KOPT-K1 (cell line): Measurements from ENCODE around the gene SIX4.
A peak's percentile ranks its signal among the peaks of the same experiment; 100 is the strongest.

Source experiments
- H3K27ac ChIP-seq: fragments of 200-600 bp; sonication (generic); 2 replicates; pipeline ENCODE4 v1.5.1; 2016; ENCODE audit warnings: antibody characterized with exemption, mild to moderate bottlenecking, low read depth, low read length; ENCODE audit not compliant: poor library complexity, severe bottlenecking
- H3K36me3 ChIP-seq: fragments of 200-600 bp; sonication (generic); 2 replicates; pipeline ENCODE4 v1.5.1; 2017; ENCODE audit warnings: antibody characterized with exemption, mild to moderate bottlenecking, low read length, moderate library complexity; ENCODE audit not compliant: insufficient read depth
- H3K9me3 ChIP-seq: fragments of 200-600 bp; sonication (generic); 2 replicates; pipeline ENCODE4 v1.5.1; 2017; ENCODE audit warnings: antibody characterized with exemption, low read length, mild to moderate bottlenecking; ENCODE audit not compliant: insufficient read depth, poor library complexity, severe bottlenecking

Gene SIX4

GRCh38 chr14:60723907-60724618, at the start of gene SIX4:
SIX4 (minus strand) TSS chr14:60724351; CDS start chr14:60724074, 277 bp downstream.
- Histone ChIP-seq H3K27ac (no peak within 1 kb of the TSS), H3K9me3 (peaks cover 21% of the 10 kb centered on the region), H3K36me3 (no peaks in the 10 kb centered on the region)

GRCh38 chr14:60773558-60773957, 49.4 kb upstream of the SIX4 start:
- no peaks in the 10 kb centered on the region for H3K9me3 ChIP-seq
- no peak overlapping the region for H3K27ac ChIP-seq
- no peaks in the 10 kb centered on the region for H3K36me3 ChIP-seq

GRCh38 chr14:60771117-60771516, 47.0 kb upstream of the SIX4 start:
- H3K9me3 ChIP-seq = no peaks in the 10 kb centered on the region
- no peak overlapping the region for H3K27ac ChIP-seq
- H3K36me3 ChIP-seq = no peaks in the 10 kb centered on the region

GRCh38 chr14:60768602-60769001, 44.5 kb upstream of the SIX4 start:
- Histone ChIP-seq H3K36me3 (no peaks in the 10 kb centered on the region), H3K9me3 (no peaks in the 10 kb centered on the region), H3K27ac (no peak overlapping the region)

GRCh38 chr14:60760644-60761364, 36.7 kb upstream of the SIX4 start:
- no peaks in the 10 kb centered on the region for H3K36me3 ChIP-seq
- no peaks in the 10 kb centered on the region for H3K9me3 ChIP-seq
- no peak overlapping the region for H3K27ac ChIP-seq

GRCh38 chr14:60760209-60760608, 36.1 kb upstream of the SIX4 start:
- Histone ChIP-seq H3K9me3 (no peaks in the 10 kb centered on the region), H3K36me3 (no peaks in the 10 kb centered on the region), H3K27ac (no peak overlapping the region)

GRCh38 chr14:60758885-60759284, 34.7 kb upstream of the SIX4 start:
- no peak overlapping the region for H3K27ac ChIP-seq
- H3K36me3 ChIP-seq = no peaks in the 10 kb centered on the region
- no peaks in the 10 kb centered on the region for H3K9me3 ChIP-seq

GRCh38 chr14:60757567-60758002, 33.4 kb upstream of the SIX4 start:
- Histone ChIP-seq H3K27ac (no peak overlapping the region), H3K9me3 (no peaks in the 10 kb centered on the region), H3K36me3 (no peaks in the 10 kb centered on the region)

- no peaks in the 10 kb centered on the region for H3K36me3 ChIP-seq
- H3K9me3 ChIP-seq = no peaks in the 10 kb centered on the region
- H3K27ac ChIP-seq = no peak overlapping the region
These were observed 32.7 kb upstream of the SIX4 start for GRCh38 chr14:60756847-60757246.

GRCh38 chr14:60753264-60754119, 29.3 kb upstream of the SIX4 start:
- Histone ChIP-seq H3K27ac (peak overlapping the region; percentile 14), H3K9me3 (no peaks in the 10 kb centered on the region)

GRCh38 chr14:60744566-60744965, 20.4 kb upstream of the SIX4 start:
- Histone ChIP-seq H3K9me3 (peaks cover 13% of the 10 kb centered on the region), H3K27ac (no peak overlapping the region), H3K36me3 (no peaks in the 10 kb centered on the region)

More at GRCh38 chr14:60753264-60754119, 29.3 kb upstream of the SIX4 start:
- H3K36me3 ChIP-seq = no peaks in the 10 kb centered on the region

GRCh38 chr14:60738843-60739508, 14.8 kb upstream of the SIX4 start:
- Histone ChIP-seq H3K27ac (no peak overlapping the region), H3K9me3 (peaks cover 13% of the 10 kb centered on the region), H3K36me3 (no peaks in the 10 kb centered on the region)

- Histone ChIP-seq H3K9me3 (no peaks in the 10 kb centered on the region), H3K36me3 (no peaks in the 10 kb centered on the region), H3K27ac (no peak overlapping the region)
These were observed 12.3 kb upstream of the SIX4 start for GRCh38 chr14:60736494-60736893.

GRCh38 chr14:60735416-60735815, 11.3 kb upstream of the SIX4 start:
- Histone ChIP-seq H3K27ac (peak overlapping the region; percentile 74), H3K9me3 (no peaks in the 10 kb centered on the region), H3K36me3 (no peaks in the 10 kb centered on the region)
